Left hindlimb (tissue), 1 donor: ENCODE measurements around the gene TRAPPC2.
"Not testable (repeated sequence)": the region's sequence is repeated elsewhere in the genome, so short reads cannot be mapped to it uniquely, and the experiment has no call there.

ENCODE experiments used
- DNase-seq: peaks from one replicate; pipeline ENCODE4 v3.0.0-alpha.2; 2018

The TRAPPC2 gene

GRCh38 chrX:13742397-13743176 lies 8.2 kb upstream of the TRAPPC2 start:
- DNase-seq, result no peak

- DNase-seq, result no peak
These were observed 7.3 kb upstream of the TRAPPC2 start for GRCh38 chrX:13741695-13742094.

- DNase-seq, result no peak
These were observed 914 bp downstream of the TRAPPC2 start for GRCh38 chrX:13733506-13733905.

GRCh38 chrX:13732246-13733067 lies 2.0 kb downstream of the TRAPPC2 start:
- no peak for DNase-seq

GRCh38 chrX:13730523-13730922 lies 3.9 kb downstream of the TRAPPC2 start:
- not testable (repeated sequence) for DNase-seq

- DNase-seq, result not testable (repeated sequence)
These were observed 7.8 kb downstream of the TRAPPC2 start for GRCh38 chrX:13726583-13726982.

GRCh38 chrX:13724878-13725277 lies 9.5 kb downstream of the TRAPPC2 start:
- not testable (repeated sequence) for DNase-seq

GRCh38 chrX:13721819-13722519 lies 12.5 kb downstream of the TRAPPC2 start:
- DNase-seq, result no peak

- no peak for DNase-seq
These were observed 13.0 kb downstream of the TRAPPC2 start for GRCh38 chrX:13721371-13721770.

- DNase-seq, result no peak
These were observed 15.1 kb downstream of the TRAPPC2 start for GRCh38 chrX:13719192-13719856.

GRCh38 chrX:13717700-13718472 lies 16.5 kb downstream of the TRAPPC2 start:
- peak; percentile 37 for DNase-seq

- no peak for DNase-seq
These were observed 17.5 kb downstream of the TRAPPC2 start for GRCh38 chrX:13716905-13717304.

- no peak for DNase-seq
These were observed 18.0 kb downstream of the TRAPPC2 start for GRCh38 chrX:13716455-13716854.

- no peak for DNase-seq
These were observed 23.3 kb downstream of the TRAPPC2 start for GRCh38 chrX:13711141-13711540.

GRCh38 chrX:13703589-13703988 lies 30.8 kb downstream of the TRAPPC2 start:
- no peak for DNase-seq

GRCh38 chrX:13703135-13703534 lies 31.3 kb downstream of the TRAPPC2 start:
- no peak for DNase-seq

- DNase-seq, result no peak
These were observed 32.2 kb downstream of the TRAPPC2 start for GRCh38 chrX:13702111-13702789.

- no peak for DNase-seq
These were observed 34.0 kb downstream of the TRAPPC2 start for GRCh38 chrX:13700380-13700779.

- no peak for DNase-seq
These were observed 35.1 kb downstream of the TRAPPC2 start for GRCh38 chrX:13699183-13699826.

- no peak for DNase-seq
These were observed 36.0 kb downstream of the TRAPPC2 start for GRCh38 chrX:13698432-13698831.

- no peak for DNase-seq
These were observed 36.4 kb downstream of the TRAPPC2 start for GRCh38 chrX:13697976-13698375.
